HG02840 (cell line): Measurements from ENCODE around the gene USP36.
"Not testable (repeated sequence)": the region's sequence is repeated elsewhere in the genome, so short reads cannot be mapped to it uniquely, and the experiment has no call there.

Experiments used
- ATAC-seq: cut with Tn5 transposase; IDR thresholded peaks from one replicate; pipeline ENCODE4 v1.9.1; 2021; ENCODE audit warnings: mild to moderate bottlenecking, moderate library complexity, moderate number of reproducible peaks; ENCODE audit not compliant: unreplicated experiment, low FRiP score

USP36 gene

DNA sequence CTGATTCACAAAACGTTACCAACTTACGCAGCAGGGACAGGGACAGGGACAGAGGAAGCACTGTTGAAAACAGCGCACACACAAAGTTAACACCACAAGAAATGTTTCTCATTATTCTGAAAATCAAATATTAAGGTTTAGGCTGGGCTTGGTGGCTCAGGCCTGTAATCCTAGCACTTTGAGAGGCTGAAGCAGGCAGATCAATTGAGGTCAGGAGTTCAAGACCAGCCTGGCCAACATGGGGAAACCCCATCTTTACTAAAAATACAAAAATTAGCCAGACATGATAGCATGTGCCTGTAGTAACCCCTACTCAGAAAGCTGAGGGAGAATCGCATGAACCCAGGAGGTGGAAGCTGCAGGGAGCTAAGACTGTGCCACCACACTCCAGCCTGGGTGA is 62.7 kb downstream of the USP36 start:
- no peak for ATAC-seq

DNA sequence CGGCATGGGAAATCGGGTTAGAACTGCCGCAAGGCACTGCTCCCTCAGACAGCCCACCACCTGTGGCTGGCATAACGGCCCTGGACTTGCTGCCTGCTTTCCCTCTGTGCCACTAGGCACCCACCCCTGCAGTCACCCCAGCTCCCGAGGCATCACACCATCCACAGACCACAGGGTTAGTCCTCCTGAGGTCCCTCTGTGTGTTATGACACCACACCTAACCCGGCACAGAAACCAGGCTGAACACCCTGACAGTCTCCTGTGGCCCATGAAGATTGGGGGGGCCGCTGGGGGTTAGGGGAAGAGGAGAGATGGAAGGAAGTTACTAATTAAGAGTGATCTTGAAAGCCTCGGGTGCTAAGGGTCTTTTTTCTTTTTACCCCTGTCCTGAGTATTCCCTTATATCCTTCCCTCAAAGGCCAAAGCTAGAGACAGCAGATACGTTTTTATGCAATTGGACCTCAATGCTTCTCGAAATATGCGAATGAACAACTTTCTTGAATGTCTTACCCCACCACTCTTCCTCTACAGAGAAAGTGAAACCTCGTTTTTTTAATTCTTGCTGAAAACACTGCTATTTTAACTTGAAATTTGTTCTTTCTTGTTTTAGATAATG is 65.5 kb downstream of the USP36 start:
- no peak for ATAC-seq

DNA sequence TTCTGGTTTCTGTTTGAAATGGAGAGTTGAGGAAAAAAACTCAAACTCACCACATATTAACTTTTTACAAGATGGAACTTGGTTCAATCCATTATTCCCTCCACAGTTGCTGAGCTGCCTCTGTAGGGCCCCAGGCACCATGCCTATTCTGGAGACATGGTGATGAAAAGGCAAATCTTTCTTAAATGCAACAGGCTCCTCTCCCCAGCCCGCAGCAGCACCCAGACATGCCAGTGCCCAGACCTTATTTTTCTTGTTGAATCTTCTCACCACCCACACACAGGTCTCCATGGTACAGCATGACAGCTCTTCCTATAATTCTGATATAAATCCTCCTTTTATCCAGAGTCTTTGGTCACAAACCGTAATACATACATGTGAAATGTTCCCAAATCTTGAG is 66.2 kb downstream of the USP36 start:
- no peak for ATAC-seq

DNA sequence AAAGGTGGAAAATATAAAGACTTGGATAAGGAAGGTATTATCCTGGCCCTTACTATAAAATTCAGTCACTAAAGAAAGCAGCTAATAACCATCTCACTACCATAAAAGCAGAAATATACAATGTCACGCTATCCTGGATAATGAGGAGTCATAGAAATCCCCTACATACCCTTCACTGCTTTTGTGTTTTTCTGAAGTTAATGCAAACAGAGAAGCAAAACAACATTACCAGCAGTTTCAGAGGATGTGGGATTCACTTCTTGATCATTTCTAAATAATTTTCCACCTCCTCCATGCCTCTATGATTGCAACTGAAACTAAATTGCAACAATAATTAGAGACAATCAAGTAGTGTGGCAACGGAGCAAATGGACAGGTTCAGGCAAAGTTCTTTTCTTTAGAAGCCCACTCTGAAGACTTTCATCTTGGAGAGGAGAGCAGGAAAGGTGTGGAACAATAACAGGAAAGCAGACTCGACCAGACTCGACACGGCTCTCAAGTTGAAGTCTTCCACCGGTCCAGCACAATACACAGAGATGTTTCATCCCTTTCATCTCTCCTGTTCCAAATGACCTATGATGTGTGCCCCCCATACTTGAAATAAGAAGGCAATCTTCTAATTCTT is 68.7 kb downstream of the USP36 start:
- no peak for ATAC-seq

DNA sequence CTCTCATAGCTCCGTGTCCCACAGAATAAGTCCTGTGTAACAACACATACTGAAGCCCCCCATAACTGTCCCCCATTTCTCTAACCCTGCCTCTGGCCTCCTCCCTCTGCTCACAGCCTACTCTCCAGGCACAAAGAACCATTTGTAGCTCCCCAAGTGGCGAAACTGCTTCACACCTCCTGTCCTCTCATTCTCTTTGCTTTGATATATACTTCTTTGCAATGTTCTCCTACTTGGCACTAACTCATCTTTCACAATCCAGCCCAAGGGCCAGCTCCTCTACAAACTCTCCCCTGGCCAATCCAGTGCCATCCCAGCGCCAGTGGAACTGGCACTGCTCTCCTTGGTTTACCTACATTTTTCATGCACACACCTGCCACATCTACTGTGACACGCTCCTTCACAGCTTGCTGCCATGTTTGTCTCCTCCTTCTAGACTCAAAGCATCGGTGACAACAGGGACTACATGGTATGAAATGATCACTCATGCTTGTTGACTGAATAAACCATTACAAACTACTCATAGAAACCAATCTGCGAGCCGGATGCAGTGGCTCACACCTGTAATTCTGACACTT is 71.3 kb downstream of the USP36 start:
- no peak for ATAC-seq

DNA sequence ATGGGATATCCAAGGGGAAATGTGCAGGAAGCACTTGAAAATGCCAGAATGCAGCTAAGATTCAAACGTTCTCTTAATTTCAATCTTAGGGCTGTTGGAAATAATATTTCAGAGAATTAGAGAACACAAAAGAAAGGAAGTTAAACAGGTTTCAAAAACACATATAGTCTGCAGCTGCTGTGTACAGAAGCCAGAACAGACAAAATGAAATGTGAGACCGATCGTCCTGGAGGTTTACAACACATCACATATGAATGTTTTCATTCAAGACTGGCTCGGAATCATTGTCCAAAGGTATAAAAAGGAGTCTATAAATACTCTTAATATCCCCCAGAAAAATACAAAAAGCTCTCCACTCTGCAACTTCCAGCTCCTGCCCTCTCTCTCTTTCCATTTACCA is 72.8 kb downstream of the USP36 start:
- no peak for ATAC-seq

DNA sequence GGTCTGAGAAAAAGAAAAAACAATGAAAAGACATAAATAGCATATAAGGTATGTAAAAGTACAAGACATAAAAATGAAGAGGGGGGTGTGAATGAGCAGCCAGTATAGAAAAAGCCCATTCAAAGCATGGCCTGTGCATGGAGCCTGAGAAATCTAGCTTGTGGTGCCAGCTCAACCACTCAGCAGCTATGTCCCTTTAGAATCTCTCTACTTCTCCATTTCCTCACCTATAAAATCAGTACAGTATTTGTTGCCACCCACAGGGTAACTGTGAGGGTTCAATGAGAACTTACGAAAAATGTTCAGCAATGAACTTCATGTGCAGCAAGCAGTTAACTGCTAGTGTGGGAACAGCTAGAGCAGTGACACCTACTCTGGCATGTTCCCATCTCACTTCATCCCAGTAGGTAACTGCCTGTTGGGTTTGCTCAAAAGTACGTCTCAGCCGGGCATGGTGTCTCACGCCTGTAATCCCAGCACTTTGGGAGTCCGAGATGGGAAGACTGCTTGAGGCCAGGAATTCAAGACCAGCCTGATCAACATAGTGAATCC is 73.8 kb downstream of the USP36 start:
- ATAC-seq, result no peak

DNA sequence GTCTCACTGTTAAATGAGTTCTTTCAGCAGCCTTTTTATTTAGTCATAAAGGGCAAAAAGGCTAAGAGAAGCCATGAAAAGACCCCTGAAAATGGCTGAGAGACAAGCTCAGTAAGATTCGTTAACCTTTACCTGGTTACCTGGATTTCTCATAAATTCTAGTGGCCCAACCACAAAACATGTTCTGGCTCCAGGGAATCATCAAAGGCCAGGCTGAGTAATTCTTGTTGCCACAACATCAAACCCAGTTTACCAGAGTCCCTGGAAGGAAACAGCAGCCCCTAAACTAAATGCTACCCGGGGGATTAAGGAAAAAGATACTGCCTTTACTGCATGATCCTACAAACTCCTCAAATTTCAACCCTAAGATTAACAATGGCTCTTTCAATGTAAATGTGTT is 74.4 kb downstream of the USP36 start:
- no peak for ATAC-seq

DNA sequence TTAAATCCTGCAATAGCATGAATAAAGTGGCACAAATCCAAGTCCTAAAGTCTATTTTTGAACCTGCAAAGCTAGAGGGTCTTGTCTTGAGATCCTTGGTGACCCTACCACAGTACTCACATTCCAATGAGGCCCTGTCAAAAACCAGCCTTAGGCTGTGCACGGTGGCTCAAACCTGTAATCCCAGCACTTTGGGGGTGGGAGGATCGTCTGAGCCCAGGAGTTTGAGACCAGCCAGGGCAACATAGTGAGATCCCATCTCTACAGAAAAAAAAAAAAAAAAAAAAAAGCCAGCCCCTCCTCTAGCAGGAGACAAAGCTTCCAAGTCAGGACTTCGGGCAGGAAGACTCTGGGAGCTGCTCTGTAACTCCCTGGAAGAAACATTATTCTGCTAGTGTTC is 74.8 kb downstream of the USP36 start:
- ATAC-seq, result no peak

DNA sequence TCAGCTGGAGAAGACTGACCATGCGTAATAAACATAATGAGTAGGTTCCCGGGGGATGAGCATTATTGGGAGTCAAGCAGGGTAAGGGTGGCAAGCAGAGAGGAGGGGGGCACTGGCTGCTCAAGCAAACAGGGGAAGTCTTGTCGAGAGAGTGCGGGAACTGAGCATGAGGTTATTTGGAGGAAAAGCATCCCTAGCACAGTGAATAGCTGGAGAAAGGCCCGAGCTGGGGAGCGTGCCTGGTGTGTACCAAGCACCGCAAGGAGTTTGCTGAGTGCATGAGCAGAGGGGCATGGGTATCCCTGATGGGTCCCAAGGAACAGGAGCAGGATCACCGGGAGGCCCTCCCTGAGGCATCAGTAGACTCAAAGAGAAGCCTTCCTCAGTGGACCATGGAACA is 75.7 kb downstream of the USP36 start:
- no peak for ATAC-seq

DNA sequence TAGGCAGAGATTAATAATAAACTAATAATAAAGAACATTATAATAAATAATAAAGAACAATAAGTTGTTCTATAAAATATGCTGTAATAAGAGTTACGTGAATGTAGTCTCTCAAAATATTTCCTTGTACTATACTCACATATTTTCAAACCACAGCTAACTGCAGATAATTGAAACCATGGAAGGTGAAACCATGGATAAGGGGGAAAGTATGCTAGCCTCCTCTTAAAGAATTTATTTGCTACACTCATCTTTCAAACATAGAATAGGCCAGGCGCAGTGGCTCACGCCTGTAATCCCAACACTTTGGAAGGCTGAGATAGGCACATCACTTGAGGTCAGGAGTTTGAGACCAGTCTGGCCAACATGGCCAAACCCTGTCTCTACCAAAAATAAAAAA is 77.1 kb downstream of the USP36 start:
- ATAC-seq, result no peak

DNA sequence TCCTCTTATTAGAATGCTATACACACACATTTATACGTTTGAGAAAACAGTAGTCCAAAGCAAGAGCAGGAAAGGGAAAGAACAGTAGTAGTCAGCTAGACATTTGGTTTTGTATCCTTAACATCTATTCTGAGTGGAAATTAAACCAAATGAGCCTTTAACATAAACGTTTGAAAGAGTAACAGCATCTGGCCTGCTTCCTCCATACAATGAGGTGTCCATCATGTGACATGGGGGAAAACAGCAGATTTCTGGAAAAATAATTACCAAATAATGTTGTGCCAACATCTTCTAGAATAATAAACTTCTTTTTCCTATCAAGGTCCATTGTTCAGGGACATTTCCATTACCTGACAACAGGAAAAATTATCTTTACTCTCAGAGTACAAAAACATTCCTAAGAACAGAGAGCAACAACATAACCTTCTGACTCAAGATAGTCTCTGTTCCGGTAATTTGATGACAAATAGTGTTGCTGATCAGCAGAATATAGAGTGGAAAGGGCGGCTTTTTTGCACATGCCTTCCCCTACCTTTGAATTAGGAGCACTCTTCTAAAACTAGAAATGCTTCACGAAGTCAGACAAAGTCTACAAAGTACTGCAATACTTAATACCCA is 78.7 kb downstream of the USP36 start:
- no peak for ATAC-seq

DNA sequence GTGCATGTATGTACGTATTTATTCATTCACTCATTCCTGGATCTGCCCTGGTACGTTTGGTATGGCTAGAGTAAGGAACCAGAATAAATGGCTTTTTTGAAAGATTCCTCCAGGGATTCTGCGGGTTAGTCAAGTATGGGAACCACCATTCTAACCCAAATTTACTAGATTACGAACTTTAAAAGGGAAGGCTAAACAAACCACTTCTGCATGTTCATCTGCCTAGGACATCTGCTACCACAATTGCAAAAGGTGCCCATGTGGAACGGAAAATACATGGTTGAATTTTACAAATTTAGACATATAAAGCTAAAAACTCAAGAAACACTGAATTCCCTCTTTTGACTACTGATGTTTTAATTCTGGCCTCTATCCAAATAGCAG is 80.7 kb downstream of the USP36 start:
- no peak for ATAC-seq

DNA sequence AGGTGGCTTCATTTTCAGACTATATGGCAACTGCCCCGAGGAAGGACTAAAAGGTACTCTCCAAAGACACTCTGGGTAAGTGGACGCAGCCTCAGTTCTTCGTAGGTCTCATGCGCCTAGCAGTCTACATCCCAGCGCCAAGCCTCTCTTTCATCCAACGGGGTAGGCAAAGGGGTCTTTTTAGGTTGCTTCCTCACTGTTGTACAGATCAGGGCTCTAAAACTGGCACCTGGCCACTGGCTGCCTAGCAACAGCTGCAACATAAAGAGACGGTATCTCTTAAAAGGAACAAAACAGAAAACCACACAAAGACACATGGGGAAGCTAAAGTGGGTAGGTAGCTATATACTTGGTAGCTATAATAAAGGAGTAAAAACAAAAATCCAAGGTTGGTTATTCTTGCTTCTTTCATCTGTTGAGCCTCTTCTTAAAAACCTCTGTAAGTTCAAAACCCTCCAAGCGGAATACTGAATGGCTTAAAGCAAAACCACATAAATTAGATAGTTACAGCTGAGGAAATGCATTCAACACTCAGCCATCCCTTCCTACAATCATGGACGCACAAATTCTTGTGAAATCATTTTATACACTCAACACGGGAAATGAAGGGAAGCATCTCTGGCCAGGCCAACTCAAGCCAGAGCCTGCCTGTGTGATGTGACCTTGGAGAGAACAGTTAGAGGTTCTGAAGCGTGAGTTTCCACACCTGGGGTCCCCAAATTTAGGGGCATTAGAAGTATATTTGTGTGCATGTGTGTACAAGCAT is 81.2 kb downstream of the USP36 start:
- ATAC-seq, result no peak

DNA sequence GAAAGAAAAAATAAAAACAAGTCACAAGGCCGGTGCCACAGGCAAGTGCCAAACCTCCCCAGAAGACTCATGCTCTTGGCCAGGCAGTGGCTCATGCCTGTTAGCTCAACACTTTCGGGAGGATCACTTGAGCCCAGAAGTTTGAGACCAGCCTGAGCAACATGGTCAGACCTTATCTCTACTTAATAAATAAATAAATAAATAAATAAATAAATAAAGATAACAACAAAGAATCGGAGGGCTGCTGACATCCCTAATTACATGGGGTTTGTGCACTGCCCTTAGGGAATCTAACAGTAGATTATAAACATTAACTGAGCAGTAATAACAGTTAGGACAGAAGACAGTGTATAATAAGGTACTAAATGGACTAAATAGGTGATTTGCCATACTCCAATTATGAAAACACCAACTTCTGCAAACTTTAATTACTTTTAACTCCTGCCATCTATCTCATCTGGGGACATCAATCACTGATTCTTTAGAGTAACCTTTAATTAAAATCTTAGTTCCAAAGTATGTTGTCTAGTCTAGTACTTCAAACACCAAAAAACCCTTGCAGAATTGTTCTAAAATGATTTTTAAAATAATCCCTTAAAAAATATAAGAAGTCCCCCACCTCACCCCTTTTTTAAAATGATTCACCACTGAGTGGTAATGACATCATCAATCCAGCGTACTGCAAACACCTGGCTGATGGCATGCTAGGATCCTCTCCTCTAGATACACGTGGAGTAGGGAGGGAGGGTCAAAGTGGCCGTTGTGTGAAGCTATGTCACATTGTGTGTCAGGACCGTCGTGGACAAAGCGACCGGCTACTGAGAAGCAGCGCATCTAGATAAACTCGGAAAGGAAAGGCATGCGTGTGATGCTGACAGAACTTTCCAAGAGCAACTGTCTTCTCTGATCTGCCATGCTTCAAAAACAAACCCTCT is 87.0 kb downstream of the USP36 start:
- ATAC-seq, result no peak

DNA sequence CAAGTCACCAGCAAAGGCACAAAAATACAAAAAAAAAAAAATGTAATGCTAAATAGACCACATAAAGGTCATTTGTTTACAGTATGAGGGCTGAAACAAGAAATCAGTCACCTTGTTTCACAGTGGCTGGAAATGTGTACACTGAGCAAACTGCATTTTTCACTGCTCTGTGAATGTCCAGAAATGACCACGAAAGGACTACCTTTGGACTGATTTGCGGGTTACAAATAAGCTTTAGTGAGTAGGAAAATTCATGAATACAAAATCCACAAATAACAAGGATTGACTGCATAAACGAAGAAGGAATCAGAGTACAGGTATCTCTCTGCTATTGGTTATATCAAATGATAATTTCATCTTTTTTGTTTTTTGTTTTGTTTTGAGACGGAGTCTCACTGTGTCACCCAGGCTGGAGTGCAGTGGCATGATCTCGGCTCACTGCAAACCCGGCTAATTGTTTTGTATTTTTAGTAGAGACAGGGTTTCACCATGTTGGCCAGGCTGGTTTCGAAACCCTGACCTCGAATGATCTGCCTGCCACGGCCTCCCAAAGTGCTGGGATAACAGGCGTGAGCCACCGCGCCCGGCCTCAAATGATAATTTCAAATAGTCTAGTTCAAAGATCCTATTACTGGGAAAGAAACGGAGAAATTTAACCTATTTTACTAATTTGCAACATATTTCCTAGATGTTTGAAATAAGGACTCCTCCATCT is 89.0 kb downstream of the USP36 start:
- no peak for ATAC-seq

DNA sequence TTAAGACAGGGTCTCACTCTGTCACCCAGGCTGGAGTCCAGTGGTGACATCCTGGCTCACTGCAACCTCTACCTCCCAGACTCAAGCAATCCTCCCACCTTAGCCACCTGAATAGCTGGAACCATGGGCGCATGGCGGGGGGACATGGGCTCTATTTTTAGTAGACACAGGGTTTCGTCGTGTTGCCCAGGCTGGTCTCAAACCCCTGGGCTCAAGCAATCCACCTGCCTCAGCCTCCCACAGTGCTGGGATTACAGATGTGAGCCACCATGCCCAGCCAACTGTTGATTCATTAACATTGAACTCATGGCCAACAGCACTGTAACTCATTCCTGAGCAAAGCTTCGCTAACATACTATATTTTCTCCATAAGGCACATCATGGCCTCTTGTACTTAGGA is 89.6 kb downstream of the USP36 start:
- not testable (repeated sequence) for ATAC-seq

DNA sequence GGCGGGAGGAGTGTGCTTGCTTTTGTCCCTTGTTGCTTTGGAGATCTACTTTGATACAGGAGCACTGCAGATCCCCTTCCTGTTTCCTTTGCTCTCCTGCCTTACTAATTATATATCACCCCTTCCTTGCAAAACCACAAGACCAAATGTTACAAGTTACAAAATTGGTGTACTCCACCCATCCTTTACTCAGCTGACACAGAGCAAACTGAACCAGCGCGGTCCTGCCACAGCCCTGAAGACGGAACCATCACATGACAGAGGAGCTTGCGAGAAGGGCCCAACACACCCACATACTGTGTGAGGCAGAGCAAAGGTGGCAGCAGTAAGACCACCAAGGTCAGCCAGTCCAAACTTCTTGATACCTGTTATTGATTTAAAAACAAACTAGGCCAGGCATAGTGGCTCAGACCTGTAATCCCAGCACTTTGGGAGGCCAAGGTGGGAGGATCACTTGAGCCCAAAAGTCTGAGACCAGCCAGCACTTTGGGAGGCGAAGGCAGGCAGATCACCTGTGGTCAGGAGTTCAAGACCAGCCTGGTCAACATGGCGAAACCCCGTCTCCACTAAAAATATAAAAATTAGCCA is 91.8 kb downstream of the USP36 start:
- no peak for ATAC-seq
